Bronchial epithelial cell (primary cell): Measurements from ENCODE around the gene GPRC5C. TPM values are rescaled to one million over a fixed set of nuclear protein-coding genes. Genes with fewer than 3 reads are reported as not detected.

Source experiments
- DNase-seq: peaks from one replicate; pipeline ENCODE4 v3.0.0-alpha.2; 2010; ENCODE audit warnings: low read depth
- FAIRE-seq: peaks from 2 replicates; lab custom pipeline; 2011; peaks lifted over from hg19 to GRCh38; lab: Jason Lieb, UNC
- H3K27me3 ChIP-seq: 2 replicates; pipeline ENCODE4 v1.5.1; 2011; ENCODE audit warnings: low read length; ENCODE audit not compliant: control insufficient read depth, insufficient read depth
- H3K36me3 ChIP-seq: 2 replicates; pipeline ENCODE4 v1.5.1; 2011; ENCODE audit warnings: low read length; ENCODE audit not compliant: control insufficient read depth, insufficient read depth
- H3K4me3 ChIP-seq: 2 replicates; pipeline ENCODE4 v1.5.1; 2011; ENCODE audit warnings: mild to moderate bottlenecking, low read depth, low read length, control low read depth
- CTCF ChIP-seq: IDR thresholded peaks from 2 replicates; pipeline ENCODE4 v1.5.1; 2011; ENCODE audit warnings: mild to moderate bottlenecking, moderate library complexity, low read length, control low read depth, inconsistent platforms; ENCODE audit not compliant: insufficient read depth, severe bottlenecking
- total RNA-seq: library from RNA; depleted of rRNA; stranded (reverse); fragments of >200 nt; gene quantifications from 2 replicates; pipeline ENCODE4 v1.2.1, GENCODE V29; 2014

The GPRC5C gene
- total RNA-seq, 1 donor from 2014 or later: 15.5 TPM

GRCh38 chr17:74455821-74456220 lies 23.9 kb downstream of the GPRC5C start:
- FAIRE-seq (no peak), DNase-seq (no peak)
- H3K27me3 ChIP-seq: peaks cover 8% of the 10 kb centered on the region
- TF ChIP-seq CTCF: no peak
- no peaks in the 10 kb centered on the region for H3K36me3 ChIP-seq
- H3K4me3 ChIP-seq: no peak overlapping the region

DNA sequence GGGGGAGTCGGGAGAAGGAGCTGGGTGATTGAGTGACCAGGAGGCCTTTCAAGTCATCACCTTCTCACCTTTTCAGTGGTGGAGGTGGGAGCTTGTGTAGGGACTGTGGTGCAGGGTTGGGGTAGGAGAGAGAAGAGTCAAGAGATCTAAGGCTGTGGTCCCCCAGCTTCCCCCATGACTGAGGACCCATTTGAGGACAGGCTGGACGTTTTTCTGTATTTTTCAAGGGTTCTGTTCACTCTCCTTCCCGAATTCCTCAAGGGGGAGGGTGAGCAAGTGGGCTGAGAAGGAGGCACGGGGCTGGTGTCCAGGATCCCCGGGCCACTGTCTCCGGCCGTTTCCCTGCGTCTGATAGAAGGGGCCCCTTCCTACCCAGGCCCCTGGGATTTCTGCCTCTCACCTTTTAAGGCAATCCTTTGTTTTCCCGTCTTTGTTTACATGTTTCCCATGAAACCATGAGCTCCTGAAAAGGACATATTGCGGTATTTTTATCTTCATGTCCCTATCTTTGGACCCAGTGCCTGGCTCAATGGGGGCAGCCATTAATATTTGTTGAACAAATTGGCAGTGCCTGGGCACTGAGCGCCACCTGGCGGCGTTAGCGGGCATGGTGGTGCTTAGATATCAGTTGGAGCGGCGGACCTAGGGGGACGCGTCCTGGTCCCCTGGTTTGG lies 25.4 kb downstream of the GPRC5C start:
- DNase-seq (peak; percentile 35), FAIRE-seq (no peak)
- peak; percentile 87 for TF ChIP-seq CTCF
- H3K27me3 ChIP-seq: peaks cover 8% of the 10 kb centered on the region
- no peaks in the 10 kb centered on the region for H3K36me3 ChIP-seq
- H3K4me3 ChIP-seq: no peak overlapping the region

- no peaks in the 10 kb centered on the region for H3K36me3 ChIP-seq
- no peak overlapping the region for H3K4me3 ChIP-seq
- peaks cover 8% of the 10 kb centered on the region for H3K27me3 ChIP-seq
- DNase-seq (no peak), FAIRE-seq (no peak)
- TF ChIP-seq CTCF: no peak
Observed at GRCh38 chr17:74457820-74458166, 25.9 kb downstream of the GPRC5C start.

- Histone ChIP-seq H3K4me3 (no peak overlapping the region), H3K36me3 (no peaks in the 10 kb centered on the region), H3K27me3 (peaks cover 3% of the 10 kb centered on the region)
- TF ChIP-seq CTCF: no peak
- DNase-seq (no peak), FAIRE-seq (no peak)
Observed at GRCh38 chr17:74458835-74459234, 26.9 kb downstream of the GPRC5C start.

DNA sequence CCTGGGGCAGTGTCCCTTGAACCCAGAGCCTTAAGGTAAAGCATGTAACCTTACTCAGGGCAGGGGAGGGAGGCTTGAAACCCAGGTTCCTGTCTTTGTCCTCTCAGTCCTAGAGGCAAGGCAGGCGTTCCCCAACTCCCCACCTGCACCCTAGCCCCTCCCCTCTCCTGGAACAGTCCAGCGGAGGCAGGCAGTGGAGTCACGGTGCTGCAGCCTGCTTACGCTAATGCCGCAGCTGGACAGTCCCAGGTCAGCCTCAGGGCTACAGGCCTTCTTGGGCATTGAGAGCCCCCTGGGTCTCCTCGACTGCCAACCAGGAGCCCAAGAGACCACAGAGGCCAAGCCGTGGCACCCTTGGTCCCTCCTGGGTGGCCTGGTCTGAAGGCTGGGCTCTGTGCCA lies 27.7 kb downstream of the GPRC5C start:
- H3K27me3 ChIP-seq: peaks cover 3% of the 10 kb centered on the region
- no peak overlapping the region for H3K4me3 ChIP-seq
- TF ChIP-seq CTCF: no peak
- FAIRE-seq: no peak
- H3K36me3 ChIP-seq: no peaks in the 10 kb centered on the region
- no peak for DNase-seq

DNA sequence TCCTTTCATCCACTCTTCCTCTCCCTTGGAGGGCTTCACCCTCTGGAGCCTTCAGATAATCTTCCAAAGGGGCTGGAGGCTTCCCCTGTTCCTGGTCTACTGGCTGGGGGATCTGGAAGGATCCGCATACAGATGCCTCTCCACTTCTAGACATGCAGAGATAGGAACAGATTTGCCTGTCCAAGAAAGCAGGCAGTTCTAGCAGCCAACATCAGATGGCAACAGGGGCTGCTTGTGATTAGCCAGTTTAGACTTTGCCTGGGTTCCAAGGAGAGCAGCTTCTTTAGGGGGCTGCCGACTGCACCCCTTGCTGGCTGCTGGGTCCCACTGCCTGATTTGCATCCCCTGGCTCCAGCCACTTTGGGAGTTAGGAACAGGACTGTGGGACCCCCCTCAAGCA lies 28.4 kb downstream of the GPRC5C start:
- TF ChIP-seq CTCF: no peak
- no peak for FAIRE-seq
- no peak overlapping the region for H3K4me3 ChIP-seq
- DNase-seq: no peak
- H3K36me3 ChIP-seq: no peaks in the 10 kb centered on the region
- H3K27me3 ChIP-seq: peaks cover 3% of the 10 kb centered on the region
